Neural crest cell (in vitro differentiated cells): ENCODE measurements around the gene POU2F3. TPM values are rescaled to one million over a fixed set of nuclear protein-coding genes. Genes with fewer than 3 reads are reported as not detected.

Source experiments
- DNase-seq: peaks from one replicate; pipeline ENCODE4 v3.0.0; 2021; ENCODE audit warnings: low read depth, mixed read lengths, low spot score
- H3K27ac Mint-ChIP-seq: one replicate; pipeline ENCODE4 v1.8.0; 2021; ENCODE audit warnings: mild to moderate bottlenecking, mixed read lengths; ENCODE audit not compliant: unreplicated experiment
- H3K27me3 Mint-ChIP-seq: 2 replicates; pipeline ENCODE4 v1.8.0; 2021; ENCODE audit warnings: low read depth, mild to moderate bottlenecking, mixed read lengths
- H3K36me3 Mint-ChIP-seq: 2 replicates; pipeline ENCODE4 v1.8.0; 2021; ENCODE audit warnings: low read depth, mild to moderate bottlenecking, mixed read lengths
- H3K4me1 Mint-ChIP-seq: 2 replicates; pipeline ENCODE4 v1.8.0; 2021; ENCODE audit warnings: mixed read lengths
- H3K4me3 Mint-ChIP-seq: one replicate; pipeline ENCODE4 v1.8.0; 2021; ENCODE audit warnings: mild to moderate bottlenecking, mixed read lengths
- H3K9me3 Mint-ChIP-seq: 2 replicates; pipeline ENCODE4 v1.8.0; 2021; ENCODE audit warnings: mixed read lengths
- total RNA-seq: library from RNA; stranded (reverse); gene quantifications from 2 replicates; pipeline ENCODE4 v1.2.1, GENCODE V29; 2021
- TF ChIP-seq, protein P1 (sequence below): fragments of 200-600 bp; sonication (generic); conservative IDR thresholded peaks from 2 replicates; pipeline ENCODE4 v1.5.0; 2021; ENCODE audit warnings: antibody characterized with exemption, mild to moderate bottlenecking

Gene POU2F3
- total RNA-seq, 1 donor from 2014 or later, result not detected

DNA sequence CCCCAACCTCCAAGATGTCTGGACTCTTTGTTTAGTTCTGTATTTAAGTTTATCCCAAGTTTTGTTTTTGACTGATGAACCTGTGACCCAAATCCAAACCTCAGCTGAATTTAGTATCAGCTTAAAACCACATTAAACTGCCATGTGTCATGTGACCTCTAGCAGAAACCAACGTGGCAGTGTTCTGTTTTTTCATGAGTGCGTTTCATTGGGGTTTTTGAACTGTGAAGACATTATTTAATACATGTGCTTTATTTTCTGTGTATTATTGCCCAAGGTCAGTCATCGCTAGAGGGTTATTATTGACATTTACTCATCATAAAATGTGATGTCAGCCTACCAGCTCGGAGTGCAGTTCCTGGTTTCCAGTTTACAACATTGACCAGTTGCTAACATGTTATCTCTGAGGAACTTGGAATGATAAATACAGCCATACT lies 86.9 kb downstream of the POU2F3 start:
- H3K27ac Mint-ChIP-seq, result no peak overlapping the region
- TF ChIP-seq, protein P1, sequence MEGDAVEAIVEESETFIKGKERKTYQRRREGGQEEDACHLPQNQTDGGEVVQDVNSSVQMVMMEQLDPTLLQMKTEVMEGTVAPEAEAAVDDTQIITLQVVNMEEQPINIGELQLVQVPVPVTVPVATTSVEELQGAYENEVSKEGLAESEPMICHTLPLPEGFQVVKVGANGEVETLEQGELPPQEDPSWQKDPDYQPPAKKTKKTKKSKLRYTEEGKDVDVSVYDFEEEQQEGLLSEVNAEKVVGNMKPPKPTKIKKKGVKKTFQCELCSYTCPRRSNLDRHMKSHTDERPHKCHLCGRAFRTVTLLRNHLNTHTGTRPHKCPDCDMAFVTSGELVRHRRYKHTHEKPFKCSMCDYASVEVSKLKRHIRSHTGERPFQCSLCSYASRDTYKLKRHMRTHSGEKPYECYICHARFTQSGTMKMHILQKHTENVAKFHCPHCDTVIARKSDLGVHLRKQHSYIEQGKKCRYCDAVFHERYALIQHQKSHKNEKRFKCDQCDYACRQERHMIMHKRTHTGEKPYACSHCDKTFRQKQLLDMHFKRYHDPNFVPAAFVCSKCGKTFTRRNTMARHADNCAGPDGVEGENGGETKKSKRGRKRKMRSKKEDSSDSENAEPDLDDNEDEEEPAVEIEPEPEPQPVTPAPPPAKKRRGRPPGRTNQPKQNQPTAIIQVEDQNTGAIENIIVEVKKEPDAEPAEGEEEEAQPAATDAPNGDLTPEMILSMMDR, result no peak
- H3K9me3 Mint-ChIP-seq, result no peaks in the 10 kb centered on the region
- H3K4me1 Mint-ChIP-seq, result peaks cover 31% of the 10 kb centered on the region
- peak overlapping the region; percentile 47 for H3K4me3 Mint-ChIP-seq
- DNase-seq, result no peak
- no peaks in the 10 kb centered on the region for H3K27me3 Mint-ChIP-seq
- peaks cover 2% of the 10 kb centered on the region for H3K36me3 Mint-ChIP-seq

- Mint-ChIP-seq H3K36me3 (peaks cover 2% of the 10 kb centered on the region), H3K4me1 (peaks cover 31% of the 10 kb centered on the region), H3K9me3 (no peaks in the 10 kb centered on the region), H3K27me3 (no peaks in the 10 kb centered on the region), H3K4me3 (peak overlapping the region; percentile 44), H3K27ac (no peak overlapping the region)
- TF ChIP-seq, protein P1, result no peak
- DNase-seq, result no peak
Measured at GRCh38 chr11:120327311-120327710, 87.4 kb downstream of the POU2F3 start.

DNA sequence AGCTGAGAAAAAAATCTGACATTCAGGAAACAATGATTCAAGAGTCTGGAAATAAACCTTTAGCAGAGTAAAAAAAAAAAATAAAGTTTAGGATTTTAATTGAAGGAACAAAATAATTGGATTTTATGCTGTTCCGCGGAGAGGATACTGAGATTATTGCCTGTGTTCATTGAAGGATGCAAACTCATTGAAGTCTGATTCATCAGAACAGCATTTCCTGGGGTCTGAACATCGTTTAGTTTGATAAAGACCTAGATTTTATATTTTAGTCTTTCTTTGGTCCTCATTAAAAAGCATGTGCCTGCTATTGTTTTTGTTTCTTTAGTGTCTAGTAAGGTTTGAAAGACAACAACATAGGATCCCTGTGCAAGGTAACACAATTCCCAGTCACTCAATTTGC lies 89.6 kb downstream of the POU2F3 start:
- peaks cover 2% of the 10 kb centered on the region for H3K36me3 Mint-ChIP-seq
- DNase-seq, result no peak
- TF ChIP-seq, protein P1, result no peak
- no peaks in the 10 kb centered on the region for H3K27me3 Mint-ChIP-seq
- H3K9me3 Mint-ChIP-seq, result no peaks in the 10 kb centered on the region
- peaks cover 29% of the 10 kb centered on the region for H3K4me1 Mint-ChIP-seq
- no peak overlapping the region for H3K4me3 Mint-ChIP-seq
- no peak overlapping the region for H3K27ac Mint-ChIP-seq

DNA sequence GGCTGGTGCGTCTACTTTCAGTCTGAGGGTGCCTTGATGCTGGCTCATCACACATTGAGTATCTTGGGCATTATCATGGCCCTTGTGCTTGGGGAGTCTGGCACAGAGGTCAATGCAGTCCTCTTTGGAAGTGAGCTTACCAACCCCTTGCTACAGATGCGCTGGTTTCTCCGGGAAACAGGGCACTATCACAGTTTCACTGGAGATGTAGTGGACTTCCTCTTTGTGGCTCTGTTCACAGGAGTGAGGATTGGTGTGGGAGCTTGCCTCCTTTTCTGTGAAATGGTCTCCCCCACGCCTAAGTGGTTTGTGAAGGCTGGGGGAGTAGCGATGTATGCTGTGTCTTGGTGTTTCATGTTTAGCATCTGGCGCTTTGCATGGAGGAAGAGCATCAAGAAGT lies 90.1 kb downstream of the POU2F3 start:
- Mint-ChIP-seq H3K27ac (no peak overlapping the region), H3K4me1 (peaks cover 26% of the 10 kb centered on the region), H3K27me3 (no peaks in the 10 kb centered on the region), H3K9me3 (no peaks in the 10 kb centered on the region), H3K4me3 (no peak overlapping the region), H3K36me3 (peaks cover 2% of the 10 kb centered on the region)
- TF ChIP-seq, protein P1, result no peak
- no peak for DNase-seq

DNA sequence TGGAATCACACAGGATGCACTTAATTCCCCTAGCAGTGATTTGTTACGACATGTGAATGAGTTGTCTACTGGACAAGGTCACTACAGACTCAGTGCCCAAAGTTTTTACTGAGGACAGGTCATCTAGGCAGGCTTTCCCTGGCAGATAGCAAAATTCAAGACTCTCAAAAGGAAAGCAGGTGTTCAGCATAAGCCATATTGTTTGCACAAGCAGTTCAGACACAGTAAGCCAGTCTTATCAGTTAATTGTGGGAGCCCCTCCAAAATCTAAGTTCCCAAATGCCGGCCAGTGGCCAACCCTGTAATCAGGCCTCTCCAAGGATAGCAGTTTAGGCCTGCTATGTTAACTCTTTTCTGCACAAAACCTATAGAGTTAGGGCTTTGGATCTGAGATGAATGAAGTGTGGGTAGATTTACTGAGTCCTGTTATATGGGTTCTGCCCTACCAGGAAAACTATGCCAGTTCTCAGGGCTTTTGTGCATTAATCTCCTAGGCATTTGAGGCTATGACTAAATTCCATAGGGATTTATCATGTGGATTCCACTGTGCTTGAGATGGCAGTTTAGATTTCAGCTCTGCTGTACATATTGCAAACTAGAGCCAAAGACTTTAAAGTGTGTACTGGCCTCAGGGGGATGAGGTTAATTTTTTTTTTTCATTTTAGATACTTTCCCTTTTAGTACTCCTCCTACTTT lies 91.5 kb downstream of the POU2F3 start:
- TF ChIP-seq, protein P1, result no peak
- Mint-ChIP-seq H3K4me1 (peaks cover 18% of the 10 kb centered on the region), H3K9me3 (no peaks in the 10 kb centered on the region), H3K36me3 (peaks cover 2% of the 10 kb centered on the region), H3K4me3 (no peak overlapping the region), H3K27ac (no peak overlapping the region), H3K27me3 (no peaks in the 10 kb centered on the region)
- DNase-seq, result no peak
